GM12878 (cell line): ENCODE data around the gene PLCB2. TPM values are rescaled to one million over a fixed set of nuclear protein-coding genes. Genes with fewer than 3 reads are reported as not detected.

Experiments
- ATAC-seq: fragments of 200-7000 bp; cut with Tn5 transposase; 3 replicates; pipeline ENCODE4 v1.9.1; 2020; ENCODE audit warnings: mild to moderate bottlenecking, moderate library complexity
- BruUV-seq: library from RNA; stranded (reverse); fragments of 400-500 nt; replicated peaks from 2 replicates; lab custom pipeline; 2021; lab: Mats Ljungman, UMichigan
- CTCF ChIA-PET: fragments of 300-600 bp; sonication (Branson Sonifier 250); formaldehyde crosslinking; extraction: SDS; loops from one replicate; lab custom pipeline; 2021; ENCODE audit warnings: inconsistent platforms; lab: Yijun Ruan, JAX
- POLR2A ChIA-PET: fragments of 350-600 bp; formaldehyde crosslinking; extraction: SDS; loops from one replicate; lab custom pipeline; 2021; ENCODE audit warnings: inconsistent platforms; lab: Charles Lee
- RAD21 ChIA-PET: fragments of 300-600 bp; sonication (Branson Sonifier 250); formaldehyde crosslinking; loops from one replicate; lab custom pipeline; 2023; ENCODE audit warnings: antibody characterized with exemption; ENCODE audit not compliant: unreplicated experiment; lab: Charles Lee
- SMC1A ChIA-PET: fragments of 300-600 bp; sonication (Branson Sonifier 250); formaldehyde crosslinking; loops from one replicate; lab custom pipeline; 2023; ENCODE audit not compliant: unreplicated experiment, uncharacterized antibody; lab: Charles Lee
- DNase-seq: peaks from one replicate; pipeline ENCODE4 v3.0.0-alpha.2; 2011; ENCODE audit warnings: low read depth, low spot score
- FAIRE-seq: peaks from 3 replicates; lab custom pipeline; 2011; peaks lifted over from hg19 to GRCh38; lab: Jason Lieb, UNC
- H2AFZ ChIP-seq: 2 replicates; pipeline ENCODE4 v1.6.0; 2011; ENCODE audit warnings: low read depth, low read length, control low read depth; ENCODE audit not compliant: control insufficient read depth
- H3K27ac ChIP-seq: 2 replicates; pipeline ENCODE4 v1.5.1; 2011; ENCODE audit warnings: control low read depth; ENCODE audit not compliant: control insufficient read depth, insufficient read depth
- H3K27me3 ChIP-seq, 2 experiments: replicated peaks in 1 of 2; 2 replicates each; pipeline versions ENCODE4 v1.6.0 to v1.6.1; 2011; ENCODE audit warnings: low read length in 1 of 2; ENCODE audit not compliant: control insufficient read depth in 2 of 2, insufficient read depth in 2 of 2
- H3K36me3 ChIP-seq, 2 experiments: 2 replicates each; pipeline ENCODE4 v1.5.1; 2011; ENCODE audit warnings: low read length in 1 of 2; ENCODE audit not compliant: control insufficient read depth in 2 of 2, insufficient read depth in 2 of 2
- H3K4me1 ChIP-seq: 2 replicates; pipeline ENCODE4 v1.6.1; 2011; ENCODE audit warnings: mild to moderate bottlenecking, low read length, moderate library complexity, mixed read lengths; ENCODE audit not compliant: control insufficient read depth, insufficient read depth
- H3K4me2 ChIP-seq: 2 replicates; pipeline ENCODE4 v1.6.0; 2011; ENCODE audit warnings: control low read depth; ENCODE audit not compliant: control insufficient read depth, insufficient read depth
- H3K4me3 ChIP-seq: fragments of 200-600 bp; sonication (generic); 2 replicates; pipeline ENCODE4 v1.5.1; 2016
- H3K79me2 ChIP-seq: 2 replicates; pipeline ENCODE4 v1.6.0; 2011; ENCODE audit warnings: low read length; ENCODE audit not compliant: control insufficient read depth, insufficient read depth
- H3K9ac ChIP-seq: 2 replicates; pipeline ENCODE4 v1.8.0; 2011; ENCODE audit warnings: low read length, control low read depth, mixed read lengths; ENCODE audit not compliant: control insufficient read depth, insufficient read depth
- H3K9me3 ChIP-seq: replicated peaks from 3 replicates; pipeline ENCODE4 v1.5.1; 2011; ENCODE audit warnings: mild to moderate bottlenecking, low read length; ENCODE audit not compliant: control insufficient read depth, insufficient read depth
- H4K20me1 ChIP-seq: 2 replicates; pipeline ENCODE4 v1.6.0; 2011; ENCODE audit not compliant: control insufficient read depth, insufficient read depth
- KLF5 ChIP-seq: fragments of 450-650 bp; IDR thresholded peaks from 2 replicates; pipeline ENCODE4 v1.6.1; 2014; ENCODE audit warnings: mild to moderate bottlenecking; ENCODE audit not compliant: partially characterized antibody
- MTA3 ChIP-seq: IDR thresholded peaks from 2 replicates; pipeline ENCODE4 v1.6.1; 2012; ENCODE audit warnings: low read length, inconsistent platforms, borderline replicate concordance
- POLR2AphosphoS5 ChIP-seq: IDR thresholded peaks from 2 replicates; pipeline ENCODE4 v1.6.1; 2011; ENCODE audit warnings: mild to moderate bottlenecking, low read length, inconsistent platforms
- RB1 ChIP-seq: fragments of 450-650 bp; formaldehyde crosslinking; IDR thresholded peaks from 2 replicates; pipeline ENCODE4 v1.6.1; 2017; ENCODE audit warnings: mild to moderate bottlenecking, borderline replicate concordance
- SUPT20H ChIP-seq: IDR thresholded peaks from 2 replicates; pipeline ENCODE4 v1.6.1; 2011; ENCODE audit warnings: low read depth, mild to moderate bottlenecking, low read length, moderate library complexity, borderline replicate concordance; ENCODE audit not compliant: control insufficient read depth
- WGBS: methylation state at CpG from one replicate; pipeline ENCODE4 v1.1.6; 2016; ENCODE audit warnings: low lambda C conversion rate; ENCODE audit not compliant: insufficient replicate concordance, insufficient coverage; ENCODE audit errors: missing lambda C conversion rate; 5-methylcytosine and 5-hydroxymethylcytosine counted together
- in situ Hi-C: fragments of 300-500 bp; cut with MboI; formaldehyde crosslinking; loops from 9 replicates; pipeline ENCODE4 v1.14.3; 2018; ENCODE audit warnings: mixed read lengths
- intact Hi-C: fragments of 100-400 bp; cut with micrococcal nuclease; formaldehyde crosslinking; loops from one replicate; pipeline ENCODE4 v1.14.2; 2022; ENCODE audit not compliant: unreplicated experiment
- polyA plus RNA-seq, 11 experiments: library from polyadenylated mRNA; depleted of rRNA in 4 of 11; unstranded in 6 of 11; stranded (reverse) in 5 of 11; fragments of >200 nt; fragmentation: Nextera tagmentation in 4 of 11; fragmentation: Illumina TruSeq in 1 of 11; extraction: Ambion mirVana in 4 of 11; extraction: Trizol in 1 of 11; gene quantifications; 1 replicate in 1 of 11; 2 replicates in 10 of 11; pipeline versions ENCODE4 v1.2.1 to v1.2.3, GENCODE V29; 2011 to 2016; ENCODE audit warnings: inconsistent platforms in 2 of 11, missing spikeins in 2 of 11, low read depth in 1 of 11
- total RNA-seq, 4 experiments: library from RNA; depleted of rRNA in 3 of 4; stranded (reverse); fragments of >200 nt in 3 of 4; fragmentation: Illumina TruSeq in 1 of 4; extraction: Trizol in 1 of 4; gene quantifications; 2 replicates each; pipeline versions ENCODE4 v1.2.1 to v1.2.3, GENCODE V29; 2013 to 2021

Gene PLCB2
- total and polyA plus RNA-seq, 10 of the 15 experiments (the other 5 are each of a cell fraction or from before 2014, with no cell fraction given), result 1.2 to 39.4 (median 10.7) TPM

GRCh38 chr15:40239693-40240618 is 67.8 kb downstream of the PLCB2 start:
- Histone ChIP-seq H4K20me1 (no peaks in the 10 kb centered on the region), H3K79me2 (no peaks in the 10 kb centered on the region), H3K9me3 (no peaks in the 10 kb centered on the region), H3K27ac (no peak overlapping the region), H3K4me1 (peaks cover 7% of the 10 kb centered on the region), H2AFZ (no peak overlapping the region), H3K27me3 (no peaks in the 10 kb centered on the region; a peak in 1 of 4 replicates), H3K4me2 (no peak overlapping the region), H3K9ac (no peak overlapping the region), H3K4me3 (no peak overlapping the region), H3K36me3 (no peaks in the 10 kb centered on the region)
- ChIA-PET CTCF (interaction anchor here (1.1 to 2.2 kb wide), 5 partner anchors 10 to 98 kb away, joined by 3 to 15 read pairs (median 6); no protein-coding TSS in a partner anchor), RAD21 (interaction anchor here (1.4 kb wide), 1 partner anchor 35 kb away, joined by 4 read pairs; no protein-coding TSS in a partner anchor), POLR2A (no interaction called here), SMC1A (interaction anchor here (1.2 to 1.5 kb wide), 2 partner anchors 13 to 29 kb away, joined by 4 to 5 read pairs; no protein-coding TSS in a partner anchor)
- in situ Hi-C loops, result no loop called here
- TF ChIP-seq KLF5 (no peak), POLR2AphosphoS5 (no peak), SUPT20H (no peak), RB1 (no peak), MTA3 (no peak)
- ATAC-seq, result 0 out of 3 replicates have a peak, but pooled peaks have one; percentile 9
- BruUV-seq, result no TSS peak
- 65% methylated on average over 16 of the region's 19 CpGs for WGBS
- intact Hi-C loops, result no loop called here
- DNase-seq, result no peak
- FAIRE-seq, result no peak
